ENCODE data around the gene ENTREP1.

ENTREP1 gene

DNA sequence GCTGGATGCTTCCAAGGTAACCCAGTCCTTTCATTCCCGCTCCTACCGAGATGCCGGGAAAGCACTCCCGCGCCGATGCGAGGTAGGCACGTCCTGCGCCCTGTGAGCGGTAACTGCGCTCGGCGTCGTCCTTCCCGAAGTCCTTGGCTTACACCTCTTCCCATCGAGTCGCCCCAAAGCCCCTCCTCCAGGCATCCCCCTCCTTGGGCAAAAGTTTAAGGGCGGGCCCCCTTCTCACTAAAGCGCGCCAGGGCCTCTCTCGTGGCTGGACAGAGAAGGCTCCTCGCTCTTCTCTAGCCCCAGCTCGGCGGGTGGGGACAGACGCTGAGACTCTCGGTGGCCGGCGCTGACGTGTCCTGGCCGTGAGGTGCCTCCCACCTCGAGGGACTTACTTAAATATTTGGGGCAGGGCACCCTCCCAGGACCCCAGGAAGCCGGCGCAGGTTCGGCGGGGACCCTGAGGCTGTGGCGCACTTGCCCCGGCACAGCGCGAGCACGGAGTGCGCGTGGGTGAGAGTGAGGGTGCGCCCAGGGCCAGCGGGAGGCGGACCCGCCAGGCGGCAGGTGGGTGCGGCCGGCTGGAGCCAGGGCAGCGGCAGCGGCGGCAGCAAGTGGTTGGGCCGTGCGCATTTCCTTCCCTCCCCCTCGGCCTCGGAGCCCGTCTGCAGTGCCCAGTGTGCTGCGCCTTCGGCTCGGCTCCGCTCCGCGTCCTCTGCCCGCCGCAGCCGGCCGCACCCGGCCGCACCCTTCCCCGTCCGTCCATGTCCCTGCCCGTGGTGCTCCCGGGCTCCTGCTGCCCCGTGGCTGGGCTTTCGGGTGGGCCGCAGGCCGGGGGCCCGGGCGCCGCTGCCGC is at the start of gene ENTREP1:
Gene ENTREP1, plus strand, starts transcription at position 667 of the 853 bp plus-strand sequence. Its CDS starts 95 bp downstream, at position 762.
- DNase-seq (ENCODE audit: low read depth): peak; percentile 40
- H3K4me3 ChIP-seq (ENCODE audit: low read length): peak within 1 kb of the TSS; percentile 61
- TF ChIP-seq, protein P1, sequence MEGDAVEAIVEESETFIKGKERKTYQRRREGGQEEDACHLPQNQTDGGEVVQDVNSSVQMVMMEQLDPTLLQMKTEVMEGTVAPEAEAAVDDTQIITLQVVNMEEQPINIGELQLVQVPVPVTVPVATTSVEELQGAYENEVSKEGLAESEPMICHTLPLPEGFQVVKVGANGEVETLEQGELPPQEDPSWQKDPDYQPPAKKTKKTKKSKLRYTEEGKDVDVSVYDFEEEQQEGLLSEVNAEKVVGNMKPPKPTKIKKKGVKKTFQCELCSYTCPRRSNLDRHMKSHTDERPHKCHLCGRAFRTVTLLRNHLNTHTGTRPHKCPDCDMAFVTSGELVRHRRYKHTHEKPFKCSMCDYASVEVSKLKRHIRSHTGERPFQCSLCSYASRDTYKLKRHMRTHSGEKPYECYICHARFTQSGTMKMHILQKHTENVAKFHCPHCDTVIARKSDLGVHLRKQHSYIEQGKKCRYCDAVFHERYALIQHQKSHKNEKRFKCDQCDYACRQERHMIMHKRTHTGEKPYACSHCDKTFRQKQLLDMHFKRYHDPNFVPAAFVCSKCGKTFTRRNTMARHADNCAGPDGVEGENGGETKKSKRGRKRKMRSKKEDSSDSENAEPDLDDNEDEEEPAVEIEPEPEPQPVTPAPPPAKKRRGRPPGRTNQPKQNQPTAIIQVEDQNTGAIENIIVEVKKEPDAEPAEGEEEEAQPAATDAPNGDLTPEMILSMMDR (conservative IDR thresholded peaks at IDR 0.05; ENCODE audit: low read depth, low read length): no peak

DNA sequence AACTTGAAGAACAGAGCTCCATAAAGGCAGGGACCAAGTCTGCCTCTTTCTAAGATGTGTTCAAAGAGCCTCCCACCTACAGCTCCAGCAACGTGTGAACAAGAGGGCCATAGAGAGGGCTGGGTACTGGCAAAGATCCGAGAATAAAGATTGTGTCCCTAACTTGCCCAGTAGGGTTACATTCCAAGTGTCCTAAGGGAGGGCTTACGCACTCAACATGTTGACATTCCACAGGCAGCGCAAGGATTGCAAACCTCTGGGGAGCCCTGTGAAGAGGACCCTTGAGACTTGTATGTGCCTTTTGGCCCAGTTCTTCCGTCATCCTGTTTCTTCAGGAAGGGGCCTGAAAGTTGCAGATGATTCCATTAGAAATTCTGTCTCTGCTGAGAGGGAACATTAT is 48.2 kb upstream of the ENTREP1 start:
- DNase-seq (ENCODE audit: low read depth): no peak
- no peak overlapping the region for H3K4me3 ChIP-seq (ENCODE audit: low read length)
- TF ChIP-seq, protein P1 (conservative IDR thresholded peaks at IDR 0.05; ENCODE audit: low read depth, low read length): no peak

DNA sequence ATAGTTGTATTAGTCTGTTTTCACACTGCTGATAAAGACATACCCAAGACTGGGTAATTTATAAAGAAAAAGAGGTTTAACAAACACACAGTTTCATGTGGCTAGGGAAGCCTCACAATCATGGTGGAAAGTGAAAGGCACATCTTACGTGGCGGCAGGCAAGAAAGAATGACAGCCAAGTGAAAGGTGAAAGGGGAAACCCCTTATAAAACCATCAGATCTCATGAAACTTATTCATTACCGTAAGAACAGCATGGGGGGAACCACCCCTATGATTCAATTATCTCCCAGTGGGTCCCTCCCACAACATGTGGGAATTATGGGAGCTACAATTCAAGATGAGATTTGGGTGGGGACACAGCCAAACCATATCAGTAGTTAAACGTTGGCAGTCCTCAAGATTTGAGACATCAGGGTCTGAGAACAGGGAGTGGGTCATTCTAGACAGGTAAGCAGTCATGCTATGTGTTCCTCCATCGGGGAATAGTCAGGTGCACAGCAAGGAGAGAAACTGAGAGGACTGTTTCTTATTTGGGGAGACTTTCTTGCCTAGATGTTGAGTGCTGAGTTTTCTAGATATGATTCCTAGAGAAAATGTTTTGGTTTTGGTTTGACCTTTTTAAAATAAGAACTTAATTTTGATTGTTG is 45.8 kb upstream of the ENTREP1 start:
- TF ChIP-seq, protein P1 (conservative IDR thresholded peaks at IDR 0.05; ENCODE audit: low read depth, low read length): no peak
- no peak for DNase-seq (ENCODE audit: low read depth)
- H3K4me3 ChIP-seq (ENCODE audit: low read length): no peak overlapping the region

DNA sequence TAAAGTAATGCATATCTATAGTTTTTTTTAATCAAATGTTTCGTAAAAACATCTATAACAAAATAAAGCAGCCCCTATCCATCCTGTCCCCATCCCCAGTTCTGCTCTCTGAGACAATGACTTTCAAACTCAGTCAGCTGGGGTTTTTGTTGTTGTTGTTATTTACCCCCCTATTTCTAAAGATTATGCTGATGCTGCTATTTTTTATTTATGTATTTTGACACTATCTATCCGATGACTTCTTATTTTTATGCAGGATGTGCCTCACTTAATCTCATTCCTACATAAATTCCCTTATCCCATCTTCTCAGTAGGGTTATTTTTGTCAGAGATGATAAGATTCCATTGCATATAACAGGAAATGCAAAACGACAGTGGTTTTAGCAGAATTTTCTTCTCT is 45.3 kb upstream of the ENTREP1 start:
- H3K4me3 ChIP-seq (ENCODE audit: low read length): no peak overlapping the region

GRCh38 chr9:69283003-69283402 is 42.0 kb upstream of the ENTREP1 start:
- H3K4me3 ChIP-seq (ENCODE audit: low read length): no peak overlapping the region
- TF ChIP-seq, protein P1 (conservative IDR thresholded peaks at IDR 0.05; ENCODE audit: low read depth, low read length): no peak
- DNase-seq (ENCODE audit: low read depth): no peak

More for the DNA sequence above, 45.3 kb upstream of the ENTREP1 start:
- DNase-seq (ENCODE audit: low read depth): no peak
- TF ChIP-seq, protein P1 (conservative IDR thresholded peaks at IDR 0.05; ENCODE audit: low read depth, low read length): no peak

GRCh38 chr9:69292078-69292477 is 32.9 kb upstream of the ENTREP1 start:
- no peak overlapping the region for H3K4me3 ChIP-seq (ENCODE audit: low read length)
- no peak for DNase-seq (ENCODE audit: low read depth)
- TF ChIP-seq, protein P1 (conservative IDR thresholded peaks at IDR 0.05; ENCODE audit: low read depth, low read length): no peak
